ENCODE measurements around the gene MBD5.
A peak's percentile ranks its signal among the peaks of the same experiment; 100 is the strongest.

The MBD5 gene

GRCh38 chr2:148132412-148132811 is 111.5 kb downstream of the MBD5 start:
- H3K27me3 Mint-ChIP-seq, result no peaks in the 10 kb centered on the region
- no peak overlapping the region for H3K4me3 Mint-ChIP-seq
- no peaks in the 10 kb centered on the region for H3K4me1 Mint-ChIP-seq
- no peaks in the 10 kb centered on the region for H3K9me3 Mint-ChIP-seq
- DNase-seq, result no peak
- ATAC-seq, result no peak
- no peak overlapping the region for H3K27ac Mint-ChIP-seq

- Mint-ChIP-seq H3K9me3 (no peaks in the 10 kb centered on the region), H3K4me1 (no peaks in the 10 kb centered on the region), H3K27ac (no peak overlapping the region), H3K4me3 (no peak overlapping the region), H3K27me3 (no peaks in the 10 kb centered on the region)
- DNase-seq, result no peak
- ATAC-seq, result no peak
Measured at GRCh38 chr2:148135705-148136104, 114.8 kb downstream of the MBD5 start.

GRCh38 chr2:148136441-148136840 is 115.5 kb downstream of the MBD5 start:
- DNase-seq (no peak), ATAC-seq (no peak)
- no peaks in the 10 kb centered on the region for H3K4me1 Mint-ChIP-seq
- no peaks in the 10 kb centered on the region for H3K9me3 Mint-ChIP-seq
- H3K27me3 Mint-ChIP-seq, result no peaks in the 10 kb centered on the region
- H3K27ac Mint-ChIP-seq, result no peak overlapping the region
- H3K4me3 Mint-ChIP-seq, result no peak overlapping the region

GRCh38 chr2:148161909-148162435 is 141.1 kb downstream of the MBD5 start:
- H3K4me1 Mint-ChIP-seq, result no peaks in the 10 kb centered on the region

GRCh38 chr2:148162871-148163270 is 142.0 kb downstream of the MBD5 start:
- no peak overlapping the region for H3K4me3 Mint-ChIP-seq
- DNase-seq, result no peak
- no peaks in the 10 kb centered on the region for H3K27me3 Mint-ChIP-seq
- no peaks in the 10 kb centered on the region for H3K9me3 Mint-ChIP-seq
- H3K27ac Mint-ChIP-seq, result no peak overlapping the region
- H3K4me1 Mint-ChIP-seq, result no peaks in the 10 kb centered on the region
- no peak for ATAC-seq

More at GRCh38 chr2:148161909-148162435, 141.1 kb downstream of the MBD5 start:
- Mint-ChIP-seq H3K9me3 (no peaks in the 10 kb centered on the region), H3K4me3 (no peak overlapping the region), H3K27me3 (no peaks in the 10 kb centered on the region), H3K27ac (no peak overlapping the region)
- no peak for ATAC-seq
- no peak for DNase-seq

- Mint-ChIP-seq H3K9me3 (peaks cover 0 to 3% of the 10 kb centered on the region in 2 donors), H3K4me1 (no peaks in the 10 kb centered on the region), H3K27ac (no peak overlapping the region), H3K4me3 (no peak overlapping the region), H3K27me3 (no peaks in the 10 kb centered on the region)
- no peak for ATAC-seq
- no peak for DNase-seq
Measured at GRCh38 chr2:148165975-148166374, 145.1 kb downstream of the MBD5 start.

- no peaks in the 10 kb centered on the region for H3K4me1 Mint-ChIP-seq
- no peaks in the 10 kb centered on the region for H3K27me3 Mint-ChIP-seq
- ATAC-seq (no peak), DNase-seq (no peak)
- H3K27ac Mint-ChIP-seq, result no peak overlapping the region
- no peak overlapping the region for H3K4me3 Mint-ChIP-seq
- peaks cover 0 to 3% of the 10 kb centered on the region in 2 donors for H3K9me3 Mint-ChIP-seq
Measured at GRCh38 chr2:148167241-148167766, 146.4 kb downstream of the MBD5 start.

GRCh38 chr2:148167855-148168254 is 147.0 kb downstream of the MBD5 start:
- DNase-seq, result no peak
- no peak for ATAC-seq
- Mint-ChIP-seq H3K9me3 (peaks cover 0 to 3% of the 10 kb centered on the region in 2 donors), H3K4me3 (no peak overlapping the region), H3K27me3 (no peaks in the 10 kb centered on the region), H3K4me1 (no peaks in the 10 kb centered on the region), H3K27ac (no peak overlapping the region)

GRCh38 chr2:148172131-148172753 is 151.4 kb downstream of the MBD5 start:
- Mint-ChIP-seq H3K9me3 (peaks cover 0 to 3% of the 10 kb centered on the region in 2 donors), H3K4me1 (no peaks in the 10 kb centered on the region), H3K27ac (no peak overlapping the region), H3K27me3 (no peaks in the 10 kb centered on the region), H3K4me3 (no peak overlapping the region)
- DNase-seq (no peak), ATAC-seq (no peak)

- no peak for ATAC-seq
Measured at GRCh38 chr2:148173168-148173567, 152.3 kb downstream of the MBD5 start.

GRCh38 chr2:148177559-148177958 is 156.7 kb downstream of the MBD5 start:
- H3K4me1 Mint-ChIP-seq, result no peaks in the 10 kb centered on the region
- H3K9me3 Mint-ChIP-seq, result no peaks in the 10 kb centered on the region
- H3K4me3 Mint-ChIP-seq, result no peak overlapping the region
- no peak for ATAC-seq
- no peak for DNase-seq
- no peaks in the 10 kb centered on the region for H3K27me3 Mint-ChIP-seq
- no peak overlapping the region for H3K27ac Mint-ChIP-seq

More at GRCh38 chr2:148173168-148173567, 152.3 kb downstream of the MBD5 start:
- Mint-ChIP-seq H3K27me3 (no peaks in the 10 kb centered on the region), H3K4me1 (no peaks in the 10 kb centered on the region), H3K27ac (no peak overlapping the region), H3K4me3 (no peak overlapping the region), H3K9me3 (peaks cover 0 to 3% of the 10 kb centered on the region in 2 donors)
- no peak for DNase-seq

- no peaks in the 10 kb centered on the region for H3K9me3 Mint-ChIP-seq
- ATAC-seq, result no peak
Measured at GRCh38 chr2:148179724-148180123, 158.8 kb downstream of the MBD5 start.

GRCh38 chr2:148184976-148185375 is 164.1 kb downstream of the MBD5 start:
- Mint-ChIP-seq H3K27me3 (no peaks in the 10 kb centered on the region), H3K4me1 (no peaks in the 10 kb centered on the region), H3K4me3 (no peak overlapping the region), H3K9me3 (no peaks in the 10 kb centered on the region), H3K27ac (no peak overlapping the region)
- no peak for DNase-seq
- ATAC-seq, result no peak

More at GRCh38 chr2:148179724-148180123, 158.8 kb downstream of the MBD5 start:
- Mint-ChIP-seq H3K4me1 (no peaks in the 10 kb centered on the region), H3K27ac (no peak overlapping the region), H3K27me3 (no peaks in the 10 kb centered on the region), H3K4me3 (no peak overlapping the region)
- no peak for DNase-seq

- ATAC-seq (no peak), DNase-seq (no peak)
- no peak overlapping the region for H3K27ac Mint-ChIP-seq
- no peaks in the 10 kb centered on the region for H3K4me1 Mint-ChIP-seq
- no peak overlapping the region for H3K4me3 Mint-ChIP-seq
- H3K27me3 Mint-ChIP-seq, result no peaks in the 10 kb centered on the region
- no peaks in the 10 kb centered on the region for H3K9me3 Mint-ChIP-seq
Measured at GRCh38 chr2:148194882-148195281, 174.0 kb downstream of the MBD5 start.

- Mint-ChIP-seq H3K27me3 (no peaks in the 10 kb centered on the region), H3K4me3 (no peak overlapping the region), H3K9me3 (no peaks in the 10 kb centered on the region), H3K27ac (no peak overlapping the region), H3K4me1 (no peaks in the 10 kb centered on the region)
- peak; percentile 73 for ATAC-seq
- peak; percentile 26 to 41 for DNase-seq
Measured at GRCh38 chr2:148201075-148202004, 180.4 kb downstream of the MBD5 start.

GRCh38 chr2:148202237-148202636 is 181.3 kb downstream of the MBD5 start:
- no peaks in the 10 kb centered on the region for H3K9me3 Mint-ChIP-seq
- ATAC-seq (no peak), DNase-seq (no peak)
- H3K4me1 Mint-ChIP-seq, result no peaks in the 10 kb centered on the region
- no peaks in the 10 kb centered on the region for H3K27me3 Mint-ChIP-seq
- no peak overlapping the region for H3K4me3 Mint-ChIP-seq
- H3K27ac Mint-ChIP-seq, result no peak overlapping the region
